HG03066 (cell line): Measurements from ENCODE around the gene HDAC4.
A peak's percentile ranks its signal among the peaks of the same experiment; 100 is the strongest.

Experiments used
- ATAC-seq: cut with Tn5 transposase; IDR thresholded peaks from one replicate; pipeline ENCODE4 v1.9.1; 2021; ENCODE audit warnings: low read depth; ENCODE audit not compliant: unreplicated experiment

Gene HDAC4

DNA sequence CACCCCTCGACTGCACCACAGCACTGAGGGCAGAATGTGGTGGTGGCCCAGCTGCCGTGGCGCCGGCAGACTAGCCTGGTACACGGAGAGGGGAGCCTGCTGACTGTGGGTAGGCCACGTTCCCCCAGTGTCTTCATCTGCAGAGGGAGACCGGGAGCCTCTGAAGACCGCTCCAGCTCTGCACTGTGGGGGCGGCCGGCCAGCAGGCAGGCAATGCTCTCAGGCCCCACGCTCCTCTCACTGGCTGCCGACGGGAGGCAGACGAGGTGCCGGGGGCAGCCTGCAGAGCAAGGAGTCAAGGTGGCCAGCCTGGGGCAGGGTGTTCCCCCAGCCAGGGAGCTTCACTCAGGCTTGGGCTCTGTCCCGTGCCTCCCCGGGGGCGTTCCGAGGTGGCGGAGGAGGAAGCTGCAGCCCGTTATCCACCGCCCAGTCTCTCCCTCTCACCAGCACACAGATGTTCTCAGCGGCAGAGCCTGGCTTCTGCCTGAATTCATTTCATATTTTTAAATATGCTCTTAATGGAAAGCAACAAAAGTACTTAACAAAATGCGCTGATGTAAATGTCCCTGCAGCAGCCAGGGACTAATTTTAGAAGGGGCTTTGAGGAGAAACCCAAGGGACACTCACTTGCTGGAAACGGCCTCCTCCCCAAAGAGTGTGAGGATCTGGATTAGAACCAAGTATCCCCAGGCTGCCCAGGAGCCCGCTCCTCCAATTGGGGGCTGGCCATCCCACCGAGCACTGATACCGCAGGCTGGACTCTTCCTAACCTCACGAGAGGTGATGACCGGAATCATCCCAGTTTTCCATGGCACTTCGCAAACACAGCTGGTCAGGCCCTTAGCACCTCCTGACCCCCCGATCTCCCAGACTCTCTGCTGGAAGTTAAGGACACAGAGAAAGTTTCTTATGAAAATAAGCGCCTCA lies 87.8 kb downstream of the HDAC4 start:
- no peak for ATAC-seq

- no peak for ATAC-seq
These were observed 88.7 kb downstream of the HDAC4 start for GRCh38 chr2:239312081-239312511.

GRCh38 chr2:239311132-239312040 lies 89.4 kb downstream of the HDAC4 start:
- no peak for ATAC-seq

DNA sequence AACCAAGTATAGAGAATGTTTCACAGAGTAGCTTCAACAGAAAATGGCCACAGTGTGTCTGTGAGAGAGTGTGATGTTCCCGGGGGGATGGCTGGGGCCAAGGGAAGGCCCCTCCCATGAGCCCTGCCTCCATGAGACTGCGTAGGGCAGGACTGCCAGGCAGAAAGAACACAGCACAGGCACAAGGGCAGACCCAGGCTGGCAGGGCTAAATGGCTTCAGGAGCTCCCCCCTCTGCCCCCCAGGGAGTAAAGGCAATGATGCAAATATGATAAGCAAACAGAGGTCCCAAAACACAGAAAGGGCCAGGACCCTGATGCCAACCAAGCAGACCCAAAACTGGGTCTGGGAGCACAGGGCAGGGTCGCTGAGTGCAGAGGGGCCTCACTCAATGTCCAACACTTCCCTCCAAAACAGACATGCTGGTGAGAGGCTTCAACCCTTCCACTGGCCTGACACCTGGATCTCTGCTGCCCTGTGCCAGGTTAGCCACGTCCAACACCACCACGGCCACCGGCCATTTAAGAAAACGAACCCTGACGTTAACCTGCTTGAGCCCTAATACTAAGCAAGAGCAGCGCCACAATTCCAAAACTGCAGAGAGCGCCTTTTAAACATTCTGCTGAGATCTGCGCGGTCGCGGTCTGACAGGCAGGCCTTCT lies 90.3 kb downstream of the HDAC4 start:
- no peak for ATAC-seq

- ATAC-seq, result no peak
These were observed 91.2 kb downstream of the HDAC4 start for GRCh38 chr2:239309398-239310245.

- ATAC-seq, result no peak
These were observed 92.0 kb downstream of the HDAC4 start for GRCh38 chr2:239308661-239309397.

DNA sequence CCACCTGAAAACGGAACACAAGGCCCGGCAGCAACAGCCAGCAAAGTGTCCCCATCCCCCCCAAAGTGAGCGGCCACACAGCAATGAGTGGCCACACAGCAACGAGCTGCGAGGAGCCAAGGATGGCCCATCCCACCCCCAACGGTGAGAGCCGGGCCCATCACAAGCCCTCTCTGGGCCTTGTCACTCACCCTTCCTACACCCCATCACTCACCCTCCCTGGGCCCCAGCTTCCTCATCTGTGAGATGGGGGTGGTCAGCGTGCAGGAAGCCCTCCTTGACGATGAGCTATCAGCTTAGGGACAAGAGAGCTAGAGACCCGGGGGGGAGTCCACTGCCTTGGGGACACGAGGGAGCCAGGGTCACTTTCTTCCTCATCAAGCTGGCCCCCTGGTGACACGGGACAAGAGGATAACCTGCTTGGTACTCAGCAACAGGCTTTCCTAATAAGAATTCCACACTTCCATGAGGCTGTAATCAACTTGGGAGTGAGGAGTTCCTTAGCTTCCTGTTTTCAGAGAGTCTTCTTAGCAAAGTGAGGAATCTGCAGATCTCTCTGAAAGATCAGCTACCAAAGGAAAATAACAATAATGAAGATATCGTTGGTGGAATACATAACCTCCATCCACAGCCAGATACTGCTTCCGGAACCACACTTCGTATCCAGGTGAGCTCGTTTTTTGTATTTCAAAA lies 92.8 kb downstream of the HDAC4 start:
- no peak for ATAC-seq

- no peak for ATAC-seq
These were observed 93.6 kb downstream of the HDAC4 start for GRCh38 chr2:239307221-239307569.

GRCh38 chr2:239306274-239307220 lies 94.3 kb downstream of the HDAC4 start:
- no peak for ATAC-seq

GRCh38 chr2:239305771-239306170 lies 95.0 kb downstream of the HDAC4 start:
- no peak for ATAC-seq

DNA sequence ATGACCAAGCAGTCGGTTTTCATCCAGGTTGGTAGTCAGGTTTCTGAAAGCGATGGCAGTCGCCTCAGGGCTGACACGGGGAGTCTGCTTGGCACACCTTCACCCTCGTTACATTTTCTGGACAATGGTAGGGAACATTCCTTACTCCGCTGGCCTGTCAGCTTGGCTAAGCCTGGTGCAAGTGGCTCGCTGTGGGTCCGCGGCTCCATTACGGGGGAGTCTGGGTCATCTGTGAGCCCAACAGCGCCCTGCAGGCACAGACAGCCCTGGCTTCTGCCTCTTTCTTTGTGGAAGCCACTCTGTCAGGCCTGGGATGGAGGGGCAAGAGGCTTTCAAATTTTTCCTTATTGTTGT lies 95.6 kb downstream of the HDAC4 start:
- ATAC-seq, result no peak

DNA sequence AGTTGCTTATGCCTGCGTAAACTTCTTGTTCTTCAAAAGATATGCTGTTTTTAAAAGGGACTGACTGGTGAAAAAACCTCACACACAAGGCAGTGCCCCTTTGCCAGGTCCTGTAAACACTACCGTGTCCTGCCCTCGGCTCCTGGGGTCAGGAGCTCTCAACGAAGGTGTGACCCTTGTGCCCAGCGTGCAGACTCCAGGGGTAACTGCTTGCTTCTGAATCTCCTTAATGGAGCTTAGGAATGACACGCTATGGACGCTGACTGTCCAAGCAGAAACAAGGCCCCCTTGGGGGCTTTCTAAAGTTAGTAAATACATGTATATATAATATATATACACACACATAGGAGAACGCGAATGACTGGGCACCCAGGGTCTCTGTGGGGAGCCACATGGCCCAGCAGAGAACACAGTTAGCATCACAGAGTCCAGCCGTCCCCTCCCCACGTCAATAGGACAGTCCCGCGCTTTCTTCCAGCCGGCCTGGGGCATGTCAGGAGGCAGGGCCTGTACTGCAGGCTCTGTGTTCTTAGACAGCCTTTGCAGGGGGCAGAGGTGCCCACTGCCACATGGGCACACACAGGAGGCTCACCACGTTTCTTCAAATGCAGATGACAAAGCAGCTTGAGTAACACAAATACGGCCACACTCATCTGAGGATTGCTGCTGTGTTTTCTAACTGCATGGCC lies 96.1 kb downstream of the HDAC4 start:
- ATAC-seq, result no peak

GRCh38 chr2:239303711-239304532 lies 96.9 kb downstream of the HDAC4 start:
- ATAC-seq, result peak; percentile 62

DNA sequence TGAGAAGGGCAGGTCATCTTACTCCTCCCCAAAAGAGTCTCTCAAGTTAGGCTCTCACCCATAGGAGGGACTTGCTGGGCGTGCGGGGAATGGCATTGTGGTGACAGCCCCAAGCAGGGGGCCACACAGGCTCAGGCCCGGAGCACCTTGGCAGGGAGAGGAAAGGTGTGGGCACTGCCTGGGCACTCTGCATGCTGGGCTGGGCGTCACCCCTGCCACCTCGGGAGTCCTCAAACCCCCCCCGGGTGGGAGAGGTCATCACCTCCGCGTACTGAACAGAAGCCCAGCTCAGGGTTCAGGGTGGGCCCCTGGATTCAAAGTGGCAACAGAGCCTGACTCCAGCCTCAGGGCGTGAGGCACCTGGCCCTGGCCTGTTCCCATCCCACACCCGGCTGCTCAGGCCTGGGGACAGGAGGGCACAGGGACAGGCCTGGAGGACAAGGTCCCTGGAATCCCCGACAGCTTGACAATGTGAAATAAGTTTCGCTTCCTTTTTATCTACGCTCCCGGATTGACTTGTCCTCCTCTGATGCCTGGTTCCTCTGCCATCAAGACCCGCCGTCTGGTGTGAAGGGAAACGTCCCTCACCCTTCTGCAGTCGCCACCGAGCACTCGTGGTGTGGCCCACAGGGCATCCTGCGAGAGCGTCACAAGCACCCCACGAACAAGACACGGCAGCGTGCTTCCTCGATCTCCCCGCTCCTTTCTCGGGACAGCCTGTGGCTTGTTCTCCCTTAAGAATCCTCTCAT lies 97.8 kb downstream of the HDAC4 start:
- no peak for ATAC-seq

- no peak for ATAC-seq
These were observed 98.6 kb downstream of the HDAC4 start for GRCh38 chr2:239302083-239302807.
